Neural cell (in vitro differentiated cells): ENCODE results near the gene FUCA2. TPM values are rescaled to one million over a fixed set of nuclear protein-coding genes. Genes with fewer than 3 reads are reported as not detected.

Source experiments
- H2AFZ ChIP-seq: fragments of 200-600, 300-800 bp; sonication (generic), shearing (Covaris generic); 2 replicates; pipeline ENCODE4 v1.6.0; 2014; ENCODE audit warnings: low read depth, mild to moderate bottlenecking, antibody characterized with exemption, low read length, moderate library complexity
- H3F3A ChIP-seq: fragments of 200-600 bp; shearing (Covaris generic); 2 replicates; pipeline ENCODE4 v1.6.1; 2016; ENCODE audit warnings: mild to moderate bottlenecking, moderate library complexity, mixed read lengths, antibody characterized with exemption, low read length; ENCODE audit not compliant: insufficient read depth, poor library complexity, severe bottlenecking
- H3K27ac ChIP-seq: fragments of 200-600, 300-800 bp; sonication (generic), shearing (Covaris generic); 2 replicates; pipeline ENCODE4 v1.5.1; 2014; ENCODE audit warnings: mild to moderate bottlenecking, low read length, moderate library complexity
- H3K27me3 ChIP-seq: fragments of 300-800, 200-600 bp; sonication (generic), shearing (Covaris generic); 2 replicates; pipeline ENCODE4 v1.6.0; 2014; ENCODE audit warnings: mild to moderate bottlenecking, low read depth, low read length, moderate library complexity; ENCODE audit not compliant: insufficient read depth
- H3K36me3 ChIP-seq: fragments of 300-800, 200-600 bp; sonication (generic), shearing (Covaris generic); 2 replicates; pipeline ENCODE4 v1.5.1; 2014; ENCODE audit warnings: mild to moderate bottlenecking, antibody characterized with exemption, low read length, moderate library complexity; ENCODE audit not compliant: insufficient read depth
- H3K4me2 ChIP-seq: fragments of 300-800, 200-600 bp; sonication (generic), shearing (Covaris generic); 2 replicates; pipeline ENCODE4 v1.6.0; 2014; ENCODE audit warnings: mild to moderate bottlenecking, low read length
- H3K4me3 ChIP-seq: fragments of 300-800, 200-600 bp; sonication (generic), shearing (Covaris generic); 2 replicates; pipeline ENCODE4 v1.5.1; 2014; ENCODE audit warnings: mild to moderate bottlenecking, low read length, moderate library complexity
- H3K79me2 ChIP-seq: fragments of 200-600 bp; shearing (Covaris generic); replicated peaks from 2 replicates; pipeline ENCODE4 v1.6.0; 2014; ENCODE audit warnings: mild to moderate bottlenecking, low read length, moderate library complexity; ENCODE audit not compliant: insufficient read depth
- H3K9ac ChIP-seq: fragments of 300-800, 200-600 bp; sonication (generic), shearing (Covaris generic); 2 replicates; pipeline ENCODE4 v1.6.1; 2016; ENCODE audit warnings: mild to moderate bottlenecking, low read length, mixed read lengths
- H3K9me2 ChIP-seq: fragments of 200-600 bp; shearing (Covaris generic); 2 replicates; pipeline ENCODE4 v1.6.1; 2016; ENCODE audit warnings: mild to moderate bottlenecking, low read length, mixed read lengths; ENCODE audit not compliant: insufficient read depth
- H3K9me3 ChIP-seq: fragments of 200-600, 300-800 bp; sonication (generic), shearing (Covaris generic); 2 replicates; pipeline ENCODE4 v1.6.1; 2016; ENCODE audit warnings: mild to moderate bottlenecking, mixed run types, low read length, moderate library complexity, mixed read lengths
- H4K20me1 ChIP-seq: fragments of 200-600 bp; shearing (Covaris generic); 2 replicates; pipeline ENCODE4 v1.6.1; 2016; ENCODE audit warnings: mild to moderate bottlenecking, mixed run types; ENCODE audit not compliant: insufficient read depth
- EP300 ChIP-seq: fragments of 450-650 bp; conservative IDR thresholded peaks from 2 replicates; pipeline ENCODE4 v1.6.1; 2014; ENCODE audit warnings: antibody characterized with exemption, mild to moderate bottlenecking, moderate library complexity; ENCODE audit not compliant: poor library complexity, severe bottlenecking
- EZH2 ChIP-seq: fragments of 200-600, 300-800 bp; shearing (Covaris generic), sonication (generic); IDR thresholded peaks from 2 replicates; pipeline ENCODE4 v1.6.1; 2014; ENCODE audit warnings: antibody characterized with exemption, low read length, borderline replicate concordance, mild to moderate bottlenecking; ENCODE audit not compliant: insufficient read depth, poor library complexity, severe bottlenecking
- MXI1 ChIP-seq: fragments of 450-650 bp; conservative IDR thresholded peaks from 2 replicates; pipeline ENCODE4 v1.6.1; 2014; ENCODE audit warnings: antibody characterized with exemption, mild to moderate bottlenecking; ENCODE audit not compliant: poor library complexity, severe bottlenecking
- POLR2AphosphoS5 ChIP-seq: IDR thresholded peaks from 2 replicates; pipeline ENCODE4 v1.6.1; 2012
- RAD21 ChIP-seq: fragments of 450-650 bp; conservative IDR thresholded peaks from 2 replicates; pipeline ENCODE4 v1.6.1; 2014; ENCODE audit warnings: antibody characterized with exemption, mild to moderate bottlenecking, moderate library complexity
- SMC3 ChIP-seq: fragments of 450-650 bp; conservative IDR thresholded peaks from 2 replicates; pipeline ENCODE4 v1.6.1; 2014; ENCODE audit warnings: antibody characterized with exemption, mild to moderate bottlenecking, moderate library complexity; ENCODE audit not compliant: poor library complexity
- TAF1 ChIP-seq: IDR thresholded peaks from 2 replicates; pipeline ENCODE4 v1.6.1; 2012; ENCODE audit warnings: low read depth
- polyA plus RNA-seq: library from polyadenylated mRNA; depleted of rRNA; stranded (reverse); fragments of >200 nt; gene quantifications from 2 replicates; pipeline ENCODE4 v1.2.3, GENCODE V29; 2014
- TF ChIP-seq, protein P1 (sequence below): IDR thresholded peaks from 2 replicates; pipeline ENCODE4 v1.6.1; 2012; ENCODE audit warnings: borderline replicate concordance
- TF ChIP-seq, protein P2 (sequence below): fragments of 450-650 bp; IDR thresholded peaks from 2 replicates; pipeline ENCODE4 v1.5.1; 2014; ENCODE audit warnings: antibody characterized with exemption, mild to moderate bottlenecking, moderate library complexity; ENCODE audit not compliant: poor library complexity, severe bottlenecking

FUCA2 gene
- polyA plus RNA-seq, 1 donor from 2014 or later = 6.0 TPM

DNA sequence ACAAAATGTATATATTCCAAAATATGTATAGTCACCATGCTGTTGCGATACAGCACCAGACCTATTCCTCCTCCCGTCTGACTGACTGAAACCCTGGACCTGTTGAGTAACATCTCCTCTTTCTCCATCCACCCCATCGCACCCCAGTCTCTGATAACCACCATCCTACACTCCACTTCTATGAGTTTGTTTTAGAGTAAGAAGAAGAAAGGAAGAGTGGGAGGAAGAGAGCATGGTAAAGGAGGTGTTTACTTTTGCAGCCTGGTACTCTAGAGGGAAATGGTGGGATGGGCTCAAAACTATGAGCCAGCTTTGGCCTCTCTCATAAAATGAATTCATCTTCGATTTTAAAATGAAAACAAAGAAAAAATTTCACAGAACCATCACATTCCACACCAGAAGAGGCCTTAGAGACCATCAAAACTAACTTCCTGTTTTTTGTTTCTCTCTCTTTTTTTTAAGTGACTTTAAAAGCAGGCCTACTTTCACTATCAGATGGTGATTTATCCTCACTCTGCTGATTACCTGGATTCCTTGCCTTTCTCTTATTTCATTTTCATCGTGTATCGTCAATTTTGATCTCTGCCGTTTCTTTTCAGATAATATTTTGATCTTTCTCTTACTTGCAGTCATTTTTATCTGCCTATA lies 16.8 kb upstream of the FUCA2 start:
- Histone ChIP-seq H3K4me2 (no peak overlapping the region), H3F3A (no peaks in the 10 kb centered on the region), H3K4me3 (no peak overlapping the region), H3K27ac (no peak overlapping the region), H3K9me2 (no peaks in the 10 kb centered on the region), H2AFZ (no peak overlapping the region), H3K27me3 (no peaks in the 10 kb centered on the region), H3K9me3 (no peaks in the 10 kb centered on the region), H4K20me1 (no peaks in the 10 kb centered on the region), H3K9ac (no peak overlapping the region), H3K79me2 (no peaks in the 10 kb centered on the region), H3K36me3 (no peaks in the 10 kb centered on the region)
- TF ChIP-seq, protein P1, sequence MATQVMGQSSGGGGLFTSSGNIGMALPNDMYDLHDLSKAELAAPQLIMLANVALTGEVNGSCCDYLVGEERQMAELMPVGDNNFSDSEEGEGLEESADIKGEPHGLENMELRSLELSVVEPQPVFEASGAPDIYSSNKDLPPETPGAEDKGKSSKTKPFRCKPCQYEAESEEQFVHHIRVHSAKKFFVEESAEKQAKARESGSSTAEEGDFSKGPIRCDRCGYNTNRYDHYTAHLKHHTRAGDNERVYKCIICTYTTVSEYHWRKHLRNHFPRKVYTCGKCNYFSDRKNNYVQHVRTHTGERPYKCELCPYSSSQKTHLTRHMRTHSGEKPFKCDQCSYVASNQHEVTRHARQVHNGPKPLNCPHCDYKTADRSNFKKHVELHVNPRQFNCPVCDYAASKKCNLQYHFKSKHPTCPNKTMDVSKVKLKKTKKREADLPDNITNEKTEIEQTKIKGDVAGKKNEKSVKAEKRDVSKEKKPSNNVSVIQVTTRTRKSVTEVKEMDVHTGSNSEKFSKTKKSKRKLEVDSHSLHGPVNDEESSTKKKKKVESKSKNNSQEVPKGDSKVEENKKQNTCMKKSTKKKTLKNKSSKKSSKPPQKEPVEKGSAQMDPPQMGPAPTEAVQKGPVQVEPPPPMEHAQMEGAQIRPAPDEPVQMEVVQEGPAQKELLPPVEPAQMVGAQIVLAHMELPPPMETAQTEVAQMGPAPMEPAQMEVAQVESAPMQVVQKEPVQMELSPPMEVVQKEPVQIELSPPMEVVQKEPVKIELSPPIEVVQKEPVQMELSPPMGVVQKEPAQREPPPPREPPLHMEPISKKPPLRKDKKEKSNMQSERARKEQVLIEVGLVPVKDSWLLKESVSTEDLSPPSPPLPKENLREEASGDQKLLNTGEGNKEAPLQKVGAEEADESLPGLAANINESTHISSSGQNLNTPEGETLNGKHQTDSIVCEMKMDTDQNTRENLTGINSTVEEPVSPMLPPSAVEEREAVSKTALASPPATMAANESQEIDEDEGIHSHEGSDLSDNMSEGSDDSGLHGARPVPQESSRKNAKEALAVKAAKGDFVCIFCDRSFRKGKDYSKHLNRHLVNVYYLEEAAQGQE = no peak
- TF ChIP-seq SMC3 (no peak), TAF1 (no peak), EZH2 (no peak), RAD21 (no peak), MXI1 (no peak), POLR2AphosphoS5 (no peak), EP300 (no peak)
- TF ChIP-seq, protein P2, sequence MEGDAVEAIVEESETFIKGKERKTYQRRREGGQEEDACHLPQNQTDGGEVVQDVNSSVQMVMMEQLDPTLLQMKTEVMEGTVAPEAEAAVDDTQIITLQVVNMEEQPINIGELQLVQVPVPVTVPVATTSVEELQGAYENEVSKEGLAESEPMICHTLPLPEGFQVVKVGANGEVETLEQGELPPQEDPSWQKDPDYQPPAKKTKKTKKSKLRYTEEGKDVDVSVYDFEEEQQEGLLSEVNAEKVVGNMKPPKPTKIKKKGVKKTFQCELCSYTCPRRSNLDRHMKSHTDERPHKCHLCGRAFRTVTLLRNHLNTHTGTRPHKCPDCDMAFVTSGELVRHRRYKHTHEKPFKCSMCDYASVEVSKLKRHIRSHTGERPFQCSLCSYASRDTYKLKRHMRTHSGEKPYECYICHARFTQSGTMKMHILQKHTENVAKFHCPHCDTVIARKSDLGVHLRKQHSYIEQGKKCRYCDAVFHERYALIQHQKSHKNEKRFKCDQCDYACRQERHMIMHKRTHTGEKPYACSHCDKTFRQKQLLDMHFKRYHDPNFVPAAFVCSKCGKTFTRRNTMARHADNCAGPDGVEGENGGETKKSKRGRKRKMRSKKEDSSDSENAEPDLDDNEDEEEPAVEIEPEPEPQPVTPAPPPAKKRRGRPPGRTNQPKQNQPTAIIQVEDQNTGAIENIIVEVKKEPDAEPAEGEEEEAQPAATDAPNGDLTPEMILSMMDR = no peak

DNA sequence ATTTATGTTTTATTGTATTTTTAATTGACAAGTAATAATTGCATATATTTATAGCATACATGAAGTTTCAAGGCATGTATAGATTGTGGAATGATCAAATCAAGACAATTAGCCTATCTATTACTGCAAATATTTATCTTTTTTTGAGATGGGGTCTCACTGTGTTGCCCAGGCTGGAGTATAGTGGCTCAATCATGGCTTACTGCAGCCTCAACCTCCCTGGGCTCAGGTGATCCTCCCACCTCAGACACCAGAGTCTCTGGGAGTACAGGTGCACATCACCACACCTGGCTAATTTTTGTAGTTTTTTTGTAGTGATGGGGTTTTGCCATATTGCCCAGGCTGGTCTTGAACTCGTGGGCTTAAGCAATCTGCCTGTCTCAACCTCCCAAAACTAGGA lies 16.2 kb upstream of the FUCA2 start:
- no peak for TF ChIP-seq MXI1
- no peak for TF ChIP-seq EP300
- no peak for TF ChIP-seq POLR2AphosphoS5
- TF ChIP-seq SMC3 = no peak
- TF ChIP-seq EZH2 = no peak
- TF ChIP-seq RAD21 = no peak
- no peak for TF ChIP-seq TAF1
- TF ChIP-seq, protein P1 = no peak
- TF ChIP-seq, protein P2 = no peak
- Histone ChIP-seq H3F3A (no peaks in the 10 kb centered on the region), H3K9ac (no peak overlapping the region), H3K27ac (no peak overlapping the region), H3K9me3 (no peaks in the 10 kb centered on the region), H3K4me2 (no peak overlapping the region), H3K27me3 (no peaks in the 10 kb centered on the region), H3K79me2 (no peaks in the 10 kb centered on the region), H3K9me2 (no peaks in the 10 kb centered on the region), H3K4me3 (no peak overlapping the region), H4K20me1 (no peaks in the 10 kb centered on the region), H2AFZ (no peak overlapping the region), H3K36me3 (no peaks in the 10 kb centered on the region)
